HepG2 (cell line): ENCODE data around the gene TMEM237. TPM values are rescaled to one million over a fixed set of nuclear protein-coding genes. Genes with fewer than 3 reads are reported as not detected.

Source experiments
- ATAC-seq: fragments of 200-7000 bp; cut with Tn5 transposase; 3 replicates; pipeline ENCODE4 v1.9.1; 2020; ENCODE audit warnings: mild to moderate bottlenecking, moderate library complexity
- BruUV-seq: library from RNA; stranded (reverse); fragments of 400-500 nt; replicated peaks from 2 replicates; lab custom pipeline; 2021; lab: Mats Ljungman, UMichigan
- CTCF ChIA-PET: fragments of 300-600 bp; formaldehyde crosslinking; extraction: SDS; loops from one replicate; lab custom pipeline; 2021; ENCODE audit warnings: low total read pairs, inconsistent platforms, low intra/inter-chr PET ratio; lab: Yijun Ruan, JAX
- POLR2A ChIA-PET: fragments of 350-600 bp; sonication (Branson Sonifier 250); formaldehyde crosslinking; loops from one replicate; lab custom pipeline; 2020; ENCODE audit warnings: antibody characterized with exemption, inconsistent platforms; lab: Yijun Ruan, JAX
- DNase-seq: peaks from one replicate; pipeline ENCODE4 v3.0.0-alpha.2; 2015; ENCODE audit warnings: low spot score
- FAIRE-seq: peaks from 3 replicates; lab custom pipeline; 2011; peaks lifted over from hg19 to GRCh38; lab: Jason Lieb, UNC
- H2AFZ ChIP-seq: one replicate; pipeline ENCODE4 v1.6.1; 2011; ENCODE audit warnings: low read length, inconsistent platforms
- H3K27ac ChIP-seq: fragments of 300-600 bp; 3 replicates; pipeline ENCODE4 v1.8.0; 2011; ENCODE audit warnings: mixed run types, mild to moderate bottlenecking, mixed read lengths, low read length, inconsistent platforms; ENCODE audit not compliant: insufficient read depth; ENCODE audit errors: extremely low read length
- H3K27me3 ChIP-seq, 2 experiments: fragments of 200-600 bp in 1 of 2; 2 replicates in 1 of 2; 3 replicates in 1 of 2; pipeline versions ENCODE4 v1.6.0 to v1.8.0; 2011; ENCODE audit warnings: low read length in 2 of 2, mild to moderate bottlenecking in 2 of 2, moderate library complexity in 2 of 2, inconsistent platforms in 1 of 2; ENCODE audit not compliant: insufficient read depth in 2 of 2, control insufficient read depth in 1 of 2
- H3K36me3 ChIP-seq, 2 experiments: fragments of 200-600 bp in 1 of 2; replicated peaks in 1 of 2; 2 replicates in 1 of 2; 3 replicates in 1 of 2; pipeline versions ENCODE4 v1.5.1 to v1.8.0; 2011; ENCODE audit warnings: low read length in 2 of 2, inconsistent platforms in 1 of 2; ENCODE audit not compliant: insufficient read depth in 2 of 2, control insufficient read depth in 1 of 2
- H3K4me1 ChIP-seq: 2 replicates; pipeline ENCODE4 v1.5.1; 2012; ENCODE audit warnings: low read length, inconsistent platforms; ENCODE audit not compliant: insufficient read depth
- H3K4me2 ChIP-seq: 2 replicates; pipeline ENCODE4 v1.6.0; 2011; ENCODE audit warnings: low read depth, low read length, inconsistent platforms
- H3K4me3 ChIP-seq, 3 experiments: fragments of 200-600 bp in 1 of 3; sonication (generic), shearing (Covaris generic) in 1 of 3; replicated peaks in 1 of 3; 2 replicates each; pipeline ENCODE4 v1.5.1; 2011 to 2016; ENCODE audit warnings: low read length in 3 of 3, inconsistent platforms in 2 of 3, low read depth in 2 of 3, mild to moderate bottlenecking in 2 of 3, control low read depth in 1 of 3, mixed read lengths in 1 of 3; ENCODE audit not compliant: insufficient read depth in 1 of 3
- H3K79me2 ChIP-seq: one replicate; pipeline ENCODE4 v1.6.1; 2011; ENCODE audit warnings: low read length, inconsistent platforms; ENCODE audit not compliant: insufficient read depth
- H3K9ac ChIP-seq: 2 replicates; pipeline ENCODE4 v1.6.0; 2011; ENCODE audit warnings: mild to moderate bottlenecking, low read depth, low read length, inconsistent platforms; ENCODE audit not compliant: insufficient read depth
- H3K9me3 ChIP-seq: 2 replicates; pipeline ENCODE4 v1.5.1; 2012; ENCODE audit warnings: mild to moderate bottlenecking, low read length
- H4K20me1 ChIP-seq: 2 replicates; pipeline ENCODE4 v1.6.0; 2011; ENCODE audit warnings: inconsistent platforms, mild to moderate bottlenecking, low read length, moderate library complexity; ENCODE audit not compliant: insufficient read depth
- NBN ChIP-seq: fragments of 450-650 bp; conservative IDR thresholded peaks from 2 replicates; pipeline ENCODE4 v1.6.1; 2017
- NR2F1 ChIP-seq, 2 experiments: fragments of 450-650 bp in 1 of 2; formaldehyde crosslinking in 1 of 2; IDR thresholded peaks; 2 replicates each; pipeline versions ENCODE4 v1.5.0 to v1.6.1; 2016 to 2020; ENCODE audit warnings: mild to moderate bottlenecking in 1 of 2, missing compliant biosample characterization in 1 of 2, missing genetic modification reagents in 1 of 2, moderate library complexity in 1 of 2
- POLR2AphosphoS2 ChIP-seq: IDR thresholded peaks from 2 replicates; pipeline ENCODE4 v1.6.1; 2011; ENCODE audit warnings: low read depth, low read length, improper control_type of control experiment
- SYNCRIP ChIP-seq: fragments of 200-400 bp; formaldehyde crosslinking; IDR thresholded peaks from 2 replicates; pipeline ENCODE4 v1.6.1; 2018; ENCODE audit warnings: mild to moderate bottlenecking, low read depth, low read length; ENCODE audit not compliant: insufficient read depth
- YEATS4 ChIP-seq: sonication (generic); formaldehyde crosslinking; IDR thresholded peaks from 2 replicates; pipeline ENCODE4 v1.4.0; 2020; ENCODE audit warnings: missing genetic modification reagents, borderline replicate concordance
- ZSCAN9 ChIP-seq: IDR thresholded peaks from 2 replicates; pipeline ENCODE4 v1.6.1; 2016; ENCODE audit warnings: borderline replicate concordance
- WGBS: methylation state at CpG from one replicate; pipeline ENCODE4 v1.1.6; 2017; ENCODE audit warnings: low lambda C conversion rate; 5-methylcytosine and 5-hydroxymethylcytosine counted together
- in situ Hi-C: cut with HindIII; loops from 2 replicates; pipeline ENCODE4 v1.10.0; 2017; ENCODE audit warnings: low pct_unique_long_range_greater_than_20kb; ENCODE audit not compliant: extremely low pct_ligation_motif_present
- intact Hi-C: fragments of 100-400 bp; cut with micrococcal nuclease; formaldehyde crosslinking; loops from one replicate; pipeline ENCODE4 v1.10.0; 2022; ENCODE audit not compliant: unreplicated experiment
- polyA plus RNA-seq, 8 experiments: library from polyadenylated mRNA; depleted of rRNA in 3 of 8; stranded (reverse) in 7 of 8; unstranded in 1 of 8; fragments of >200 nt; fragmentation: Illumina TruSeq in 4 of 8; extraction: Trizol in 4 of 8; gene quantifications; 2 replicates each; pipeline versions ENCODE4 v1.2.1 to v1.2.3, GENCODE V29; 2011 to 2016; ENCODE audit warnings: low read depth in 4 of 8, missing spikeins in 1 of 8, mixed read lengths in 1 of 8; ENCODE audit not compliant: insufficient read depth in 1 of 8
- total RNA-seq, 5 experiments: library from RNA; depleted of rRNA; stranded (reverse); fragments of >200 nt; fragmentation: Illumina TruSeq; extraction: Trizol; gene quantifications; 2 replicates each; pipeline ENCODE4 v1.2.3, GENCODE V29; 2016; ENCODE audit warnings: low read depth in 1 of 5

TMEM237 gene
- total and polyA plus RNA-seq, 2 of the 13 experiments (the other 11 are each of a cell fraction or from before 2014, with no cell fraction given), result 21.8 to 36.1 TPM

- DNase-seq (no peak), FAIRE-seq (no peak), ATAC-seq (no peak)
- in situ Hi-C loops, result no loop called here
- Histone ChIP-seq H3K36me3 (no peaks in the 10 kb centered on the region), H3K9ac (no peak overlapping the region), H3K79me2 (no peaks in the 10 kb centered on the region), H3K4me1 (no peaks in the 10 kb centered on the region), H3K27ac (no peak overlapping the region), H3K9me3 (no peaks in the 10 kb centered on the region), H3K4me3 (no peak overlapping the region), H3K4me2 (no peak overlapping the region), H3K27me3 (peaks cover 0 to 21% of the 10 kb centered on the region in 2 experiments; a peak in 3 of 5 replicates), H4K20me1 (no peaks in the 10 kb centered on the region), H2AFZ (no peak overlapping the region)
- intact Hi-C loops, result no loop called here
- POLR2A ChIA-PET, result no interaction called here
- 34% methylated on average over 6 of the region's 6 CpGs for WGBS
- CTCF ChIA-PET, result no interaction called here
- BruUV-seq, result no TSS peak
- TF ChIP-seq NBN, result no peak
- no peak for TF ChIP-seq ZSCAN9 (CRISPR knock-in tag)
Observed at GRCh38 chr2:201678401-201678800, 35.1 kb upstream of the TMEM237 start.

GRCh38 chr2:201675454-201675853 is 32.2 kb upstream of the TMEM237 start:
- no peak for ATAC-seq
- H3K4me1 ChIP-seq, result no peaks in the 10 kb centered on the region
- CTCF ChIA-PET, result no interaction called here

More at GRCh38 chr2:201675454-201675853, 32.2 kb upstream of the TMEM237 start:
- BruUV-seq, result no TSS peak
- Histone ChIP-seq H3K4me2 (no peak overlapping the region), H3K27ac (no peak overlapping the region), H3K4me3 (no peak overlapping the region), H3K27me3 (peaks cover 0 to 12% of the 10 kb centered on the region in 2 experiments; a peak in 3 of 5 replicates), H3K9me3 (no peaks in the 10 kb centered on the region), H3K36me3 (no peaks in the 10 kb centered on the region), H3K79me2 (no peaks in the 10 kb centered on the region), H3K9ac (no peak overlapping the region), H2AFZ (no peak overlapping the region), H4K20me1 (no peaks in the 10 kb centered on the region)
- in situ Hi-C loops, result no loop called here
- DNase-seq, result no peak
- FAIRE-seq, result no peak
- TF ChIP-seq YEATS4 (CRISPR knock-in tag) (no peak), SYNCRIP (no peak), NR2F1 (CRISPR knock-in tag; IDR thresholded peaks at IDR 0.05) (no peak), POLR2AphosphoS2 (no peak)
- 21% methylated on average over 4 of the region's 4 CpGs for WGBS
- intact Hi-C loops, result no loop called here
- POLR2A ChIA-PET, result no interaction called here
